ENCODE results near the gene FICD. TPM values are rescaled to one million over a fixed set of nuclear protein-coding genes. Genes with fewer than 3 reads are reported as not detected.
A peak's percentile ranks its signal among the peaks of the same experiment; 100 is the strongest.

FICD gene
- total RNA-seq, 3 donors from 2014 or later (not counting 1 experiment from before 2014, with no cell fraction given): 3.9 to 7.5 (median 6.6) TPM

- no peak overlapping the region for H3K4me3 Mint-ChIP-seq
- no peak overlapping the region for H3K27ac Mint-ChIP-seq
- no peaks in the 10 kb centered on the region for H3K36me3 Mint-ChIP-seq
- Histone ChIP-seq H3K27ac (ENCODE audit: low read length) (no peak overlapping the region), H3K4me1 (ENCODE audit: control insufficient read depth, insufficient read depth, low read length) (peaks cover 4% of the 10 kb centered on the region), H3K4me3 (ENCODE audit: low read length) (no peak overlapping the region), H3K36me3 (ENCODE audit: control insufficient read depth, insufficient read depth, low read length) (peaks cover 93% of the 10 kb centered on the region), H3K27me3 (ENCODE audit: control insufficient read depth, insufficient read depth, low read length) (no peaks in the 10 kb centered on the region), H3K9me3 (ENCODE audit: control insufficient read depth, insufficient read depth, low read length) (no peaks in the 10 kb centered on the region)
- ATAC-seq (no peak), DNase-seq (no peak)
- no peak for TF ChIP-seq CTCF (IDR thresholded peaks at IDR 0.05)
- H3K4me1 Mint-ChIP-seq: peaks cover 11 to 17% of the 10 kb centered on the region in 2 donors
- no peaks in the 10 kb centered on the region for H3K27me3 Mint-ChIP-seq (ENCODE audit: low read depth in 2 of 2)
- intact Hi-C loops (cut with micrococcal nuclease): no loop called here
- no peaks in the 10 kb centered on the region for H3K9me3 Mint-ChIP-seq
- WGBS (ENCODE audit: insufficient coverage): 96% methylated on average over 14 of the region's 14 CpGs
Measured at GRCh38 chr12:108523365-108523764, 8.3 kb downstream of the FICD start.

GRCh38 chr12:108525681-108526080 lies 10.6 kb downstream of the FICD start:
- H3K36me3 ChIP-seq (ENCODE audit: control insufficient read depth, insufficient read depth, low read length): peaks cover 90% of the 10 kb centered on the region
- WGBS (ENCODE audit: insufficient coverage): 94% methylated on average over 5 of the region's 5 CpGs
- peaks cover 4% of the 10 kb centered on the region for H3K4me1 ChIP-seq (ENCODE audit: control insufficient read depth, insufficient read depth, low read length)
- Mint-ChIP-seq H3K4me1 (peaks cover 11 to 18% of the 10 kb centered on the region in 2 donors), H3K27ac (peak overlapping the region in 1 of 2 donors; percentile 18), H3K4me3 (no peak overlapping the region), H3K36me3 (no peaks in the 10 kb centered on the region), H3K27me3 (ENCODE audit: low read depth in 2 of 2) (no peaks in the 10 kb centered on the region), H3K9me3 (no peaks in the 10 kb centered on the region)
- no peaks in the 10 kb centered on the region for H3K9me3 ChIP-seq (ENCODE audit: control insufficient read depth, insufficient read depth, low read length)
- DNase-seq: no peak
- no peak for TF ChIP-seq CTCF (IDR thresholded peaks at IDR 0.05)
- H3K4me3 ChIP-seq (ENCODE audit: low read length): no peak overlapping the region
- no peaks in the 10 kb centered on the region for H3K27me3 ChIP-seq (ENCODE audit: control insufficient read depth, insufficient read depth, low read length)
- no peak for ATAC-seq
- no peak overlapping the region for H3K27ac ChIP-seq (ENCODE audit: low read length)
- intact Hi-C loops (cut with micrococcal nuclease): no loop called here

DNA sequence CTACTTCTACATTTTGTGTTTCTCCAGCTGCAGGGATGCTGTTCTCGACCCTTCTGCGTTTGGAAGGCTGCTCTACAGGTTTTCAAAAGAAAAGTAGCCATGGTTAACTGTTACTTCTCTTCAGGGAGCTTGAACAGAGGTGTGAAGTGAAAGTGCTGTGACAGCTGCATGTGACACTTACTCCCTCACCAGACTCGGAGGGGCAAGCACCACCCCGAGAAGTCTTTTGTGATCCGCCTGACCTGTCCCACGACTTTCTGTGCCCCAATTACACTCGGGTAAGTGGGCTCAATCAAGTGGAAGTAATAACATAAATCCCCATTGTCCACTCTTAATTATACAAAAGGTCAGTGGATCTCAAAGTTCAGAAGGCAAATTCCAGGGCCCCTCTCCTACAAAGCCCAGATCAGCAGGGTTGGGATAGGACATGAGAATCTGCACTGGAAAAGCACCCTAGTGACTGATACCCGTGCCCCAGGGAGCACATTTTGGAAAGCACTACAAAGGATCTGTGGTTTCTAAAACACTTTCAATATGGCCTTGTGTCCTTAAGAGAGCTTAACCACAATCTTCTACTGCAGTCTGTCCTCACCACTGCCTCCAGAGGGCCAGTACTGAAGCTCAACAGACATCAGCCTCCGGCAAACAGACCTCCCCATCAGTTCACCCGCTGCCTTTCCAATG lies 11.5 kb downstream of the FICD start:
- peaks cover 7% of the 10 kb centered on the region for H3K36me3 Mint-ChIP-seq
- TF ChIP-seq CTCF (IDR thresholded peaks at IDR 0.05): no peak
- peaks cover 11 to 18% of the 10 kb centered on the region in 2 donors for H3K4me1 Mint-ChIP-seq
- ATAC-seq: peak in 2 of 3 donors; percentile 50 to 59
- no peaks in the 10 kb centered on the region for H3K27me3 Mint-ChIP-seq (ENCODE audit: low read depth in 2 of 2)
- H3K9me3 Mint-ChIP-seq: no peaks in the 10 kb centered on the region
- Histone ChIP-seq H3K4me3 (ENCODE audit: low read length) (no peak overlapping the region), H3K27ac (ENCODE audit: low read length) (no peak overlapping the region), H3K9me3 (ENCODE audit: control insufficient read depth, insufficient read depth, low read length) (no peaks in the 10 kb centered on the region), H3K27me3 (ENCODE audit: control insufficient read depth, insufficient read depth, low read length) (no peaks in the 10 kb centered on the region), H3K36me3 (ENCODE audit: control insufficient read depth, insufficient read depth, low read length) (peaks cover 90% of the 10 kb centered on the region), H3K4me1 (ENCODE audit: control insufficient read depth, insufficient read depth, low read length) (peaks cover 4% of the 10 kb centered on the region)
- no peak overlapping the region for H3K4me3 Mint-ChIP-seq
- 71% methylated on average over 10 of the region's 10 CpGs for WGBS (ENCODE audit: insufficient coverage)
- peak overlapping the region; percentile 21 to 72 for H3K27ac Mint-ChIP-seq
- intact Hi-C loops (cut with micrococcal nuclease): no loop called here
- no peak for DNase-seq

DNA sequence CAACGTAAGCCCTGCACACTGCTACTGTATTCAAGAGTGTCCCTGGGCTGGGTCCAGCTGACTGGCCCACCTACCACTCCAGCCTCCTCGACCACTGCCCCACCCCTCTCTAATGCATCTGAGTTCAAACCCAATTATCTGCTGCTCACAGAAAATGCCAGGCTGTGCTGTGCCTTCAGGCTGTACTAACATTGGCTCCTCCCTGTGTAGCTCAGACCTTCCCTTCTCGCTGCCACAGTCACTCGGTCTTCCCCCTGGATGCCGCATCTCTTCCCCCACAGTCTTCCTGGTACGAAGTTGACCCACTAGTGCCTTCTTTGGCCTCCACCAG lies 12.1 kb downstream of the FICD start:
- Mint-ChIP-seq H3K4me1 (peaks cover 11 to 18% of the 10 kb centered on the region in 2 donors), H3K4me3 (no peak overlapping the region), H3K36me3 (peaks cover 7% of the 10 kb centered on the region), H3K9me3 (no peaks in the 10 kb centered on the region), H3K27ac (peak overlapping the region; percentile 21 to 72), H3K27me3 (ENCODE audit: low read depth in 2 of 2) (no peaks in the 10 kb centered on the region)
- intact Hi-C loops (cut with micrococcal nuclease): no loop called here
- DNase-seq (no peak), ATAC-seq (no peak)
- no peak overlapping the region for H3K4me3 ChIP-seq (ENCODE audit: low read length)
- 95% methylated on average over 6 of the region's 6 CpGs for WGBS (ENCODE audit: insufficient coverage)
- TF ChIP-seq CTCF (IDR thresholded peaks at IDR 0.05): no peak
- no peak overlapping the region for H3K27ac ChIP-seq (ENCODE audit: low read length)
- peaks cover 91% of the 10 kb centered on the region for H3K36me3 ChIP-seq (ENCODE audit: control insufficient read depth, insufficient read depth, low read length)
- H3K9me3 ChIP-seq (ENCODE audit: control insufficient read depth, insufficient read depth, low read length): no peaks in the 10 kb centered on the region
- H3K27me3 ChIP-seq (ENCODE audit: control insufficient read depth, insufficient read depth, low read length): no peaks in the 10 kb centered on the region
- H3K4me1 ChIP-seq (ENCODE audit: control insufficient read depth, insufficient read depth, low read length): peaks cover 4% of the 10 kb centered on the region

All from natural killer cell (primary cell).